Hepatocyte (in vitro differentiated cells): ENCODE data around the gene SCTR.

Experiments
- CTCF ChIP-seq: fragments of 200-600 bp; sonication (generic); IDR thresholded peaks from 2 replicates; pipeline ENCODE4 v1.5.1; 2016; ENCODE audit warnings: antibody characterized with exemption, mild to moderate bottlenecking; ENCODE audit not compliant: poor library complexity
- EZH2 ChIP-seq: fragments of 200-600 bp; sonication (generic); IDR thresholded peaks from 2 replicates; pipeline ENCODE4 v1.6.1; 2016; ENCODE audit warnings: antibody characterized with exemption, mild to moderate bottlenecking, borderline replicate concordance
- EZH2phosphoT487 ChIP-seq: fragments of 200-600 bp; sonication (generic); IDR thresholded peaks from one replicate; pipeline ENCODE4 v1.6.1; 2018; ENCODE audit warnings: antibody characterized with exemption, mild to moderate bottlenecking, low read depth, moderate library complexity; ENCODE audit not compliant: unreplicated experiment, severe bottlenecking

GRCh38 chr2:119484834-119485233 lies 39.4 kb downstream of the SCTR start:
- no peak for TF ChIP-seq CTCF
- no peak for TF ChIP-seq EZH2
- TF ChIP-seq EZH2phosphoT487 = no peak
